NT2/D1 (cell line): Measurements from ENCODE around the gene SETX.

Source experiments
- SUZ12 ChIP-seq: IDR thresholded peaks from 2 replicates; pipeline ENCODE4 v1.6.1; 2011; ENCODE audit not compliant: insufficient read length, insufficient read depth; ENCODE audit errors: extremely low read depth
- YY1 ChIP-seq: IDR thresholded peaks from 2 replicates; pipeline ENCODE4 v1.6.1; 2011; ENCODE audit not compliant: insufficient read length, insufficient read depth
- ZNF274 ChIP-seq: IDR thresholded peaks from 2 replicates; pipeline ENCODE4 v1.6.1; 2011; ENCODE audit warnings: mild to moderate bottlenecking, low read depth, low read length

- no peak for TF ChIP-seq ZNF274
- TF ChIP-seq YY1: no peak
- TF ChIP-seq SUZ12: no peak
Observed at GRCh38 chr9:132216861-132217619, 137.7 kb downstream of the SETX start.
